Caco-2 (cell line): ENCODE results near the gene BNIP5. TPM values are rescaled to one million over a fixed set of nuclear protein-coding genes. Genes with fewer than 3 reads are reported as not detected.

Experiments
- BruUV-seq: library from RNA; stranded (reverse); fragments of 400-500 nt; replicated peaks from 2 replicates; lab custom pipeline; 2021; lab: Mats Ljungman, UMichigan
- CTCF ChIA-PET: fragments of 300-600 bp; sonication (Branson Sonifier 250); formaldehyde crosslinking; loops from one replicate; lab custom pipeline; 2022; ENCODE audit warnings: antibody characterized with exemption; lab: Charles Lee
- POLR2A ChIA-PET: fragments of 300-600 bp; sonication (Branson Sonifier 250); formaldehyde crosslinking; loops from one replicate; lab custom pipeline; 2022; ENCODE audit warnings: antibody characterized with exemption; lab: Charles Lee
- DNase-seq, 2 experiments: peaks; one replicate each; pipeline versions ENCODE4 v3.0.0 to v3.0.0-alpha.2; 2020 to 2022
- H3K27me3 ChIP-seq: replicated peaks from 2 replicates; pipeline ENCODE4 v1.6.0; 2011; ENCODE audit warnings: low read length; ENCODE audit not compliant: control insufficient read depth, insufficient read depth
- H3K36me3 ChIP-seq: 2 replicates; pipeline ENCODE4 v1.5.1; 2011; ENCODE audit warnings: low read length; ENCODE audit not compliant: control insufficient read depth, insufficient read depth
- H3K4me1 ChIP-seq: fragments of 250-450 bp; sonication (Bioruptor Pico); 2 replicates; pipeline ENCODE4 v1.5.1; 2020; ENCODE audit warnings: mild to moderate bottlenecking
- H3K4me3 ChIP-seq: 2 replicates; pipeline ENCODE4 v1.5.1; 2011; ENCODE audit warnings: low read depth, mild to moderate bottlenecking, control low read depth, low read length
- H3K9me3 ChIP-seq: fragments of 250-450 bp; sonication (Bioruptor Pico); 2 replicates; pipeline ENCODE4 v1.5.1; 2020; ENCODE audit warnings: mild to moderate bottlenecking, moderate library complexity
- H3K27ac Mint-ChIP-seq: one replicate; pipeline ENCODE4 v1.8.0; 2022; ENCODE audit warnings: mixed read lengths; ENCODE audit not compliant: unreplicated experiment
- H3K27me3 Mint-ChIP-seq: one replicate; pipeline ENCODE4 v1.8.0; 2022; ENCODE audit warnings: mixed read lengths; ENCODE audit not compliant: insufficient read depth, unreplicated experiment
- H3K36me3 Mint-ChIP-seq: one replicate; pipeline ENCODE4 v1.8.0; 2022; ENCODE audit warnings: mild to moderate bottlenecking, mixed read lengths; ENCODE audit not compliant: insufficient read depth, unreplicated experiment
- H3K4me1 Mint-ChIP-seq: one replicate; pipeline ENCODE4 v1.8.0; 2022; ENCODE audit warnings: low read depth, mixed read lengths; ENCODE audit not compliant: unreplicated experiment
- H3K4me3 Mint-ChIP-seq: one replicate; pipeline ENCODE4 v1.8.0; 2022; ENCODE audit warnings: mild to moderate bottlenecking, moderate library complexity, mixed read lengths; ENCODE audit not compliant: unreplicated experiment
- H3K9me3 Mint-ChIP-seq: one replicate; pipeline ENCODE4 v1.8.0; 2022; ENCODE audit warnings: mixed read lengths; ENCODE audit not compliant: unreplicated experiment
- intact Hi-C: fragments of 100-400 bp; cut with micrococcal nuclease; formaldehyde crosslinking; loops from one replicate; pipeline ENCODE4 v1.10.0; 2022; ENCODE audit not compliant: unreplicated experiment
- total RNA-seq: library from RNA; stranded (reverse); gene quantifications from 2 replicates; pipeline ENCODE4 v1.2.3, GENCODE V29; 2022
- TF ChIP-seq, protein P1 (sequence below), 2 experiments: fragments of 200-600 bp in 1 of 2; IDR thresholded peaks; 1 replicate in 1 of 2; 2 replicates in 1 of 2; pipeline versions ENCODE4 v1.5.1 to v1.8.0; 2011 to 2022; ENCODE audit warnings: antibody characterized with exemption in 1 of 2, control low read depth in 1 of 2, inconsistent platforms in 1 of 2, low read depth in 1 of 2, low read length in 1 of 2, mild to moderate bottlenecking in 1 of 2, moderate library complexity in 1 of 2; ENCODE audit not compliant: insufficient read depth in 1 of 2, severe bottlenecking in 1 of 2, unreplicated experiment in 1 of 2

Gene BNIP5
- total RNA-seq, 1 experiment from 2014 or later, result 0.50 TPM

DNA sequence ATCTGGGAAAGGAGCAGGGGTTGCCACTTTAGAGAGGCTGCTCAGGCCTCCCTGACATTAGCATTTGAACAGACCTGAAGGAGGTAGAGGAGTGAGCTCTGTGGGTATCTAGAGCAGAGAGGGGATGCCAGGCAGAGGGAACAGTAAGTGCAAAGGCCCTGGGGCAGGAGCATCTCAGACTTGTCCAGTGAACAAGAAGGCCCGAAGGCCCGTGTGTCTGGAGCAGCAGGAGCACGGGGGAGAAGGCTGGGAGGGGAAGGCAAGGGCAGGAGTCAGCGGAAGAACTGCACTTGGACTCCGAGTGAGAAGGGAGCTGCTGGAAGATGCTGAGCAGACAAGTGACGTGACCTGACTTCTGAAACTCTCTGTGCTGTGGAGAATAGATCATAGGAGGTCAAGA lies 35.4 kb upstream of the BNIP5 start:
- Mint-ChIP-seq H3K4me1 (peaks cover 7% of the 10 kb centered on the region), H3K27ac (no peak overlapping the region), H3K36me3 (no peaks in the 10 kb centered on the region), H3K27me3 (peaks cover 5% of the 10 kb centered on the region), H3K9me3 (no peaks in the 10 kb centered on the region), H3K4me3 (no peak overlapping the region)
- Histone ChIP-seq H3K9me3 (no peaks in the 10 kb centered on the region), H3K27me3 (no peaks in the 10 kb centered on the region), H3K4me3 (no peak overlapping the region), H3K4me1 (no peaks in the 10 kb centered on the region), H3K36me3 (no peaks in the 10 kb centered on the region)
- TF ChIP-seq, protein P1, sequence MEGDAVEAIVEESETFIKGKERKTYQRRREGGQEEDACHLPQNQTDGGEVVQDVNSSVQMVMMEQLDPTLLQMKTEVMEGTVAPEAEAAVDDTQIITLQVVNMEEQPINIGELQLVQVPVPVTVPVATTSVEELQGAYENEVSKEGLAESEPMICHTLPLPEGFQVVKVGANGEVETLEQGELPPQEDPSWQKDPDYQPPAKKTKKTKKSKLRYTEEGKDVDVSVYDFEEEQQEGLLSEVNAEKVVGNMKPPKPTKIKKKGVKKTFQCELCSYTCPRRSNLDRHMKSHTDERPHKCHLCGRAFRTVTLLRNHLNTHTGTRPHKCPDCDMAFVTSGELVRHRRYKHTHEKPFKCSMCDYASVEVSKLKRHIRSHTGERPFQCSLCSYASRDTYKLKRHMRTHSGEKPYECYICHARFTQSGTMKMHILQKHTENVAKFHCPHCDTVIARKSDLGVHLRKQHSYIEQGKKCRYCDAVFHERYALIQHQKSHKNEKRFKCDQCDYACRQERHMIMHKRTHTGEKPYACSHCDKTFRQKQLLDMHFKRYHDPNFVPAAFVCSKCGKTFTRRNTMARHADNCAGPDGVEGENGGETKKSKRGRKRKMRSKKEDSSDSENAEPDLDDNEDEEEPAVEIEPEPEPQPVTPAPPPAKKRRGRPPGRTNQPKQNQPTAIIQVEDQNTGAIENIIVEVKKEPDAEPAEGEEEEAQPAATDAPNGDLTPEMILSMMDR (IDR thresholded peaks at IDR 0.05; ENCODE audit: insufficient read depth in 1 of 2, low read depth in 1 of 2, low read length in 1 of 2, severe bottlenecking in 1 of 2, unreplicated experiment in 1 of 2), result no peak
- BruUV-seq, result no TSS peak
- DNase-seq, result no peak
- intact Hi-C loops, result no loop called here
- POLR2A ChIA-PET, result no interaction called here
- CTCF ChIA-PET, result no interaction called here

DNA sequence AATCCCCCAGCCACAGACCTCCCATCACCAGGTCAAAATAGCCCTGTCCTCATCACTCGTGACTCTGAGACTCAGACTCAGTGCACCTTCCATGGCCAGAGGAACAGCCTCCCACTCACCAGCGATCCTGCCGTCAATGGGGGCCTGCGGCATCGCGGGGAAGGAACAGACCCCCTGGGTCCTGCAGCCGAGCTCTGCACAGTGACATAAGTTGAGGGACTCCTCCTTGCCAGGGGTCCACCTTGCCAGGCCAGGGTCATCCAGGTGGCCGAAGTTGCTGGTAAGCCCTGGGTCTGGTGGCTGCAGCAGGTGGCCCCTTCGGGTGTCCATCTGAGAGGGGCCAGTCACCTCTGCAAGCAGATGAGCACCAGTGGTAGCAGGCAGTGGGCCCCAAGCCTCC lies 34.5 kb upstream of the BNIP5 start:
- ChIA-PET CTCF (no interaction called here), POLR2A (no interaction called here)
- no peaks in the 10 kb centered on the region for H3K36me3 ChIP-seq
- BruUV-seq, result no TSS peak
- H3K4me1 ChIP-seq, result no peaks in the 10 kb centered on the region
- Mint-ChIP-seq H3K27ac (no peak overlapping the region), H3K36me3 (no peaks in the 10 kb centered on the region), H3K9me3 (no peaks in the 10 kb centered on the region), H3K27me3 (peaks cover 5% of the 10 kb centered on the region), H3K4me3 (no peak overlapping the region), H3K4me1 (peaks cover 7% of the 10 kb centered on the region)
- TF ChIP-seq, protein P1 (IDR thresholded peaks at IDR 0.05; ENCODE audit: insufficient read depth in 1 of 2, low read depth in 1 of 2, low read length in 1 of 2, severe bottlenecking in 1 of 2, unreplicated experiment in 1 of 2), result no peak
- intact Hi-C loops, result no loop called here
- no peaks in the 10 kb centered on the region for H3K27me3 ChIP-seq
- H3K9me3 ChIP-seq, result no peaks in the 10 kb centered on the region
- no peak overlapping the region for H3K4me3 ChIP-seq
- DNase-seq, result no peak

DNA sequence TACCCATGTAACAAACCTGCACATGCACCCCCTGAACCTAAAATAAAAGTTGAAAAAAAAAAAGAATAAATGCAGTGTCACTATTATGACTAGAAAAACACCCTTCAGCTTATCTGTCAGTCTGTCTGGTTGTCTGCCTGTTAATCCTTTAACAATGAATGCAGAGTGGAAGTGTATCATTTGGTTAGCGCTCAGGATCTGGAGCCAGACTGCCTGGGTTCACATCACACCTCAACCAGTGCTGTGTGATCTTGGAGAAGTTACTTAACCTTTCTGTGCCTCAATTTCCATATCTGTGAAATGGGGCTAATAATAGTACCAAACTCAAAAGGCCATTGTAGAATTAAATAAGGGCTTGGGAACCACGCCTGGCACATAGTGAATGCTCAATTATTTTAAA lies 34.0 kb upstream of the BNIP5 start:
- TF ChIP-seq, protein P1 (IDR thresholded peaks at IDR 0.05; ENCODE audit: insufficient read depth in 1 of 2, low read depth in 1 of 2, low read length in 1 of 2, severe bottlenecking in 1 of 2, unreplicated experiment in 1 of 2), result no peak
- Mint-ChIP-seq H3K36me3 (no peaks in the 10 kb centered on the region), H3K9me3 (no peaks in the 10 kb centered on the region), H3K27me3 (peaks cover 5% of the 10 kb centered on the region), H3K4me1 (peaks cover 7% of the 10 kb centered on the region), H3K4me3 (no peak overlapping the region), H3K27ac (no peak overlapping the region)
- no TSS peak for BruUV-seq
- H3K4me1 ChIP-seq, result no peaks in the 10 kb centered on the region
- H3K36me3 ChIP-seq, result no peaks in the 10 kb centered on the region
- no peaks in the 10 kb centered on the region for H3K9me3 ChIP-seq
- DNase-seq, result no peak
- CTCF ChIA-PET, result no interaction called here
- POLR2A ChIA-PET, result no interaction called here
- intact Hi-C loops, result no loop called here
- no peak overlapping the region for H3K4me3 ChIP-seq
- no peaks in the 10 kb centered on the region for H3K27me3 ChIP-seq
